Measurements from ENCODE around the gene PHF13. TPM values are rescaled to one million over a fixed set of nuclear protein-coding genes. Genes with fewer than 3 reads are reported as not detected.

PHF13 gene
- total RNA-seq, 2 donors from 2014 or later: 36.9 to 47.8 TPM

DNA sequence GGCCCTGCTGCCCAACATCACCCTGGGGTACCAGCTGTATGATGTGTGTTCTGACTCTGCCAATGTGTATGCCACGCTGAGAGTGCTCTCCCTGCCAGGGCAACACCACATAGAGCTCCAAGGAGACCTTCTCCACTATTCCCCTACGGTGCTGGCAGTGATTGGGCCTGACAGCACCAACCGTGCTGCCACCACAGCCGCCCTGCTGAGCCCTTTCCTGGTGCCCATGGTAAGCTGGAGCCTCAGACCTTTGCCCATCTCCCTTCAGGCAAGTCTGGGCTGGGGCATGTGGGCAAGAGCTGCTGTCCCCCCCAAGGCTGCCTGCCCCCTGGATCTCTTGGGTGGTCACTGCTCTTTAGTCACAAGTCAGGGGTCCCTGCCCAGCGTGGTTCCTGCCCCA, 42.5 kb upstream of the PHF13 start:
- Mint-ChIP-seq H3K27ac (no peak overlapping the region), H3K4me1 (no peaks in the 10 kb centered on the region), H3K9me3 (no peaks in the 10 kb centered on the region), H3K36me3 (ENCODE audit: low read depth) (no peaks in the 10 kb centered on the region), H3K27me3 (ENCODE audit: insufficient read depth) (peaks cover 47% of the 10 kb centered on the region), H3K4me3 (no peak overlapping the region)
- Histone ChIP-seq H3K27ac (ENCODE audit: low read depth, low read length) (no peak overlapping the region), H3K9ac (ENCODE audit: extremely low read depth, low read length, poor library complexity, severe bottlenecking) (no peak overlapping the region), H3K27me3 (ENCODE audit: control insufficient read depth, insufficient read depth, low read length, poor library complexity, severe bottlenecking) (peaks cover 31% of the 10 kb centered on the region), H3K36me3 (ENCODE audit: control insufficient read depth, insufficient read depth, low read length) (no peaks in the 10 kb centered on the region), H3K9me3 (ENCODE audit: control insufficient read depth, low read length) (no peaks in the 10 kb centered on the region), H3K4me1 (ENCODE audit: control insufficient read depth, insufficient read depth, low read length) (no peaks in the 10 kb centered on the region), H3K4me3 (ENCODE audit: low read length) (no peak overlapping the region)
- no peak for DNase-seq
- WGBS, 2 experiments (ENCODE audit: insufficient coverage in 1 of 2, insufficient read length in 1 of 2): 69 to 84% methylated on average over 2 to 5 of the region's 5 CpGs
- TF ChIP-seq, protein P1, sequence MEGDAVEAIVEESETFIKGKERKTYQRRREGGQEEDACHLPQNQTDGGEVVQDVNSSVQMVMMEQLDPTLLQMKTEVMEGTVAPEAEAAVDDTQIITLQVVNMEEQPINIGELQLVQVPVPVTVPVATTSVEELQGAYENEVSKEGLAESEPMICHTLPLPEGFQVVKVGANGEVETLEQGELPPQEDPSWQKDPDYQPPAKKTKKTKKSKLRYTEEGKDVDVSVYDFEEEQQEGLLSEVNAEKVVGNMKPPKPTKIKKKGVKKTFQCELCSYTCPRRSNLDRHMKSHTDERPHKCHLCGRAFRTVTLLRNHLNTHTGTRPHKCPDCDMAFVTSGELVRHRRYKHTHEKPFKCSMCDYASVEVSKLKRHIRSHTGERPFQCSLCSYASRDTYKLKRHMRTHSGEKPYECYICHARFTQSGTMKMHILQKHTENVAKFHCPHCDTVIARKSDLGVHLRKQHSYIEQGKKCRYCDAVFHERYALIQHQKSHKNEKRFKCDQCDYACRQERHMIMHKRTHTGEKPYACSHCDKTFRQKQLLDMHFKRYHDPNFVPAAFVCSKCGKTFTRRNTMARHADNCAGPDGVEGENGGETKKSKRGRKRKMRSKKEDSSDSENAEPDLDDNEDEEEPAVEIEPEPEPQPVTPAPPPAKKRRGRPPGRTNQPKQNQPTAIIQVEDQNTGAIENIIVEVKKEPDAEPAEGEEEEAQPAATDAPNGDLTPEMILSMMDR (conservative IDR thresholded peaks at IDR 0.05): no peak

DNA sequence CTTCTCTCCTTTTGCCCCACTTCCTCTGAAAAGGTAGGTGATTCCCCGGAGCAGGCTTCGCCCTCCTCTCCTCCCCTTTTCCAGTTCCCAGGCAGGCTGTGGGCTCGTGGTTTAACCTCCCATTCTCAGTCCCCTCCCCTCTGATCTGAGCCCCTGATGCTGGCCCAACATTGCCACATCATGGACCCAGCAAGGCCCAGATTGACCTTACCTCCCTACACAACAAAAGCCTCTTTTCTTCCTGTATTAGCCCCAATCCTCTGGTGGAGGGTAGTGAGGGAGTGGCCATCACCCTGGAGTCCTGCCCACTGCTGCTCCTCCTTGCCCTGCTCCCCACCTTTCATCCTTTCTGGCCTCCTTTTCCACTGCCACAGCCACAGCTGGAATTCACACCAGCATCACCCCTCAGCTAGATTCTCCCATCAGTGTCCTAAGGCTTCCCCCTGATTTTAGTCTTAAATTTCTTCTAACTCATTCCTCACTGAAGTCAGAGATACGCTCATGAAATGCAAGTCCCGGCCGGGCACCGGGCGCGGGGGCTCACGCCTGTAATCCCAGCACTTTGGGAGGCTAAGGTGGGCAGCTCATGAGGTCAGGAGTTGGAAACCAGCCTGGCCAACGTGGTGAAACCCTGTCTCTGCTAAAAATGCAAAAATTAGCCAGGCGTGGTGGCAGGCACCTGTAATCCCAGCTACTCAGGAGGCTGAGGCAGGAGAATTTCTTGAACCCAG, 40.7 kb upstream of the PHF13 start:
- TF ChIP-seq, protein P1 (conservative IDR thresholded peaks at IDR 0.05): no peak
- H3K36me3 ChIP-seq (ENCODE audit: control insufficient read depth, insufficient read depth, low read length): no peaks in the 10 kb centered on the region
- no peak overlapping the region for H3K27ac ChIP-seq (ENCODE audit: low read depth, low read length)
- H3K4me3 ChIP-seq (ENCODE audit: low read length): no peak overlapping the region
- no peaks in the 10 kb centered on the region for H3K9me3 ChIP-seq (ENCODE audit: control insufficient read depth, low read length)
- H3K9ac ChIP-seq (ENCODE audit: extremely low read depth, low read length, poor library complexity, severe bottlenecking): no peak overlapping the region
- H3K4me1 Mint-ChIP-seq: no peaks in the 10 kb centered on the region
- no peaks in the 10 kb centered on the region for H3K36me3 Mint-ChIP-seq (ENCODE audit: low read depth)
- H3K4me1 ChIP-seq (ENCODE audit: control insufficient read depth, insufficient read depth, low read length): no peaks in the 10 kb centered on the region
- H3K27ac Mint-ChIP-seq: no peak overlapping the region
- no peak overlapping the region for H3K4me3 Mint-ChIP-seq
- H3K9me3 Mint-ChIP-seq: no peaks in the 10 kb centered on the region
- no peak for DNase-seq
- peaks cover 47% of the 10 kb centered on the region for H3K27me3 Mint-ChIP-seq (ENCODE audit: insufficient read depth)
- peaks cover 27% of the 10 kb centered on the region for H3K27me3 ChIP-seq (ENCODE audit: control insufficient read depth, insufficient read depth, low read length, poor library complexity, severe bottlenecking)
- 83 to 88% methylated on average over 6 to 12 of the region's 12 CpGs for WGBS, 2 experiments (ENCODE audit: insufficient coverage in 1 of 2, insufficient read length in 1 of 2)

DNA sequence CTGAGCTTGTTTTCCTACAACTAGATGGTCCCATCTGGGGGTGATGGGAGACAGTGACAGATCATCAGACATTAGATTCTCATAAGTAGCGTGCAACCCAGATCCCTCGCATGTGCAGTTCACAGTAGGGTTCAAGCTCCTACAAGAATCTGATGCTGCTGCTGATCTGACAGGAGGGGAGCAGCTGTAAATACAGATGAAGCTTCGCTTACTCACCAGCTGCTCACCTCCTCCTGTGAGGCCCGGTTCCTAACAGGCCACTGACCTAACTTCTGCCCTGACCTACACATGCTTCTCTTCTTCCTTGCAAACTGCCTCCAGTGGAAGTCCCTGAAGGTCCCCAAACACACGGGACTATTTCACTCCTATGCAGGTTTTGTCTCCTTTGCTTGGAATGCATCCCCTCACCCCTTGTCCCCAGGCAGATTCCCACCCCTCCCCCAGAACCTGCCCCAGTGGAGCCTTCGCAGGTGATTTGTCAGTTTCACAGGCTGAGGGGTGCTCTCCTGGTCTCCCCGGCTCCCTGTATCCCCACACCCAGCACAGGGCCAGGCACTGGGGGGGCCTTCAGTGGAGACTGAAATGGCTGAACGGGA, 39.4 kb upstream of the PHF13 start:
- peaks cover 39% of the 10 kb centered on the region for H3K27me3 Mint-ChIP-seq (ENCODE audit: insufficient read depth)
- H3K4me3 Mint-ChIP-seq: no peak overlapping the region
- peaks cover 4% of the 10 kb centered on the region for H3K4me1 Mint-ChIP-seq
- 83 to 85% methylated on average over 5 to 8 of the region's 8 CpGs for whole genome bisulfite sequencing, 2 experiments (ENCODE audit: insufficient coverage in 1 of 2, insufficient read length in 1 of 2)
- Histone ChIP-seq H3K9me3 (ENCODE audit: control insufficient read depth, low read length) (no peaks in the 10 kb centered on the region), H3K27me3 (ENCODE audit: control insufficient read depth, insufficient read depth, low read length, poor library complexity, severe bottlenecking) (peaks cover 27% of the 10 kb centered on the region), H3K4me3 (ENCODE audit: low read length) (no peak overlapping the region), H3K9ac (ENCODE audit: extremely low read depth, low read length, poor library complexity, severe bottlenecking) (no peak overlapping the region), H3K4me1 (ENCODE audit: control insufficient read depth, insufficient read depth, low read length) (peaks cover 4% of the 10 kb centered on the region), H3K27ac (ENCODE audit: low read depth, low read length) (no peak overlapping the region), H3K36me3 (ENCODE audit: control insufficient read depth, insufficient read depth, low read length) (no peaks in the 10 kb centered on the region)
- H3K36me3 Mint-ChIP-seq (ENCODE audit: low read depth): no peaks in the 10 kb centered on the region
- TF ChIP-seq, protein P1 (conservative IDR thresholded peaks at IDR 0.05): no peak
- H3K27ac Mint-ChIP-seq: no peak overlapping the region
- no peaks in the 10 kb centered on the region for H3K9me3 Mint-ChIP-seq
- no peak for DNase-seq
